A549 (cell line): ENCODE results near the gene XDH.

Source experiments
- EP300 ChIP-seq, 2 experiments: fragments of >200 bp; sonication (Bioruptor Twin); formaldehyde crosslinking; IDR thresholded peaks; 2 replicates in 1 of 2; 3 replicates in 1 of 2; pipeline ENCODE4 v1.6.1; 2016 to 2017
- MAZ ChIP-seq: fragments of 150-350 bp; IDR thresholded peaks from 2 replicates; pipeline ENCODE4 v1.6.1; 2014; ENCODE audit warnings: antibody characterized with exemption, low read depth, low read length, borderline replicate concordance
- NPAS2 ChIP-seq: fragments of 250-450 bp; sonication (Bioruptor Pico); IDR thresholded peaks from 2 replicates; pipeline ENCODE4 v1.8.0; 2022; ENCODE audit warnings: mild to moderate bottlenecking, moderate library complexity, borderline replicate concordance
- RAD21 ChIP-seq, 2 experiments: fragments of >200 bp in 1 of 2; sonication (Bioruptor Twin) in 1 of 2; formaldehyde crosslinking in 1 of 2; IDR thresholded peaks in 1 of 2; conservative IDR thresholded peaks in 1 of 2; 2 replicates in 1 of 2; 3 replicates in 1 of 2; pipeline ENCODE4 v1.6.1; 2012 to 2018; ENCODE audit warnings: inconsistent platforms in 1 of 2
- SREBF2 ChIP-seq: fragments of 450-650 bp; IDR thresholded peaks from 2 replicates; pipeline ENCODE4 v1.6.1; 2014; ENCODE audit warnings: mild to moderate bottlenecking, moderate library complexity

DNA sequence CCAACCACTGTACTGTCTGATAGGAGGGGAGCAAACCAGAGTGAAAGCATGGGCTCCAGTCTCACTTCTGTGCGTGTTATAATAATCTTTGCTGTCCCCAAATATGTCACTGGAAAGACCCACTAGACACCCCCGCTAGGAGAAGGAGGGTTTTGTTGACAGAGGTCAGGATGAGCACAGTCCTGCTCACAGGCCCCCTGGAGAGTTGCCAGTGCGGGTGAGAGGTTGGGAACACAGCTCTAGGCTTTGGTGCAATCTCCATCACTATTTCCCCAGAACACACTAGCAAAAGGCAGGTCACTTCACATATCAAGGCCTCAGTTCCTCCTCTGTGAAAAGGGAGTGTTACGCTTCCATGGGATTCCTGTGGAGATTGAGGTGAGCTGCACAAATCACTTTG lies 9.7 kb downstream of the XDH start:
- no peak for TF ChIP-seq NPAS2 (CRISPR knock-in tag)
- TF ChIP-seq MAZ = no peak
- TF ChIP-seq SREBF2 = no peak
- TF ChIP-seq RAD21 (conservative IDR thresholded peaks at IDR 0.05 in 1 of 2, IDR thresholded peaks at IDR 0.05 in 1 of 2) = no peak
- no peak for TF ChIP-seq EP300 (IDR thresholded peaks at IDR 0.05)
